H1 (cell line): Measurements from ENCODE around the gene QRICH2.

Experiments
- CTCF ChIP-seq, 3 experiments: IDR thresholded peaks; 1 replicate in 2 of 3; 2 replicates in 1 of 3; pipeline versions ENCODE4 v1.5.1 to v1.6.1; 2011; ENCODE audit warnings: low read length in 3 of 3, mild to moderate bottlenecking in 3 of 3, inconsistent platforms in 2 of 3, low read depth in 1 of 3, moderate library complexity in 1 of 3; ENCODE audit not compliant: insufficient read depth in 1 of 3; ENCODE audit errors: control extremely low read depth in 1 of 3
- MAFK ChIP-seq: IDR thresholded peaks from 2 replicates; pipeline ENCODE4 v1.6.1; 2012; ENCODE audit warnings: low read depth, mild to moderate bottlenecking, improper control_type of control experiment, low read length
- SUZ12 ChIP-seq: fragments of 200-600 bp; sonication (generic); IDR thresholded peaks from 2 replicates; pipeline ENCODE4 v1.6.1; 2012; ENCODE audit warnings: mild to moderate bottlenecking, inconsistent platforms, low read length, moderate library complexity, mixed read lengths
- YY1 ChIP-seq: IDR thresholded peaks from 2 replicates; pipeline ENCODE4 v1.6.1; 2011; ENCODE audit warnings: low read depth, mild to moderate bottlenecking, low read length
- TF ChIP-seq, protein P1 (sequence below): IDR thresholded peaks from 2 replicates; pipeline ENCODE4 v1.6.1; 2011; ENCODE audit warnings: low read length, improper control_type of control experiment

GRCh38 chr17:76356803-76357456 is 48.9 kb upstream of the QRICH2 start:
- TF ChIP-seq, protein P1, sequence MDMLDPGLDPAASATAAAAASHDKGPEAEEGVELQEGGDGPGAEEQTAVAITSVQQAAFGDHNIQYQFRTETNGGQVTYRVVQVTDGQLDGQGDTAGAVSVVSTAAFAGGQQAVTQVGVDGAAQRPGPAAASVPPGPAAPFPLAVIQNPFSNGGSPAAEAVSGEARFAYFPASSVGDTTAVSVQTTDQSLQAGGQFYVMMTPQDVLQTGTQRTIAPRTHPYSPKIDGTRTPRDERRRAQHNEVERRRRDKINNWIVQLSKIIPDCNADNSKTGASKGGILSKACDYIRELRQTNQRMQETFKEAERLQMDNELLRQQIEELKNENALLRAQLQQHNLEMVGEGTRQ: no peak
- TF ChIP-seq CTCF (IDR thresholded peaks at IDR 0.05; ENCODE audit: control extremely low read depth in 1 of 3, insufficient read depth in 1 of 3, low read depth in 1 of 3, low read length in 3 of 3): no peak
- TF ChIP-seq YY1: no peak
- no peak for TF ChIP-seq SUZ12
- TF ChIP-seq MAFK: no peak
